ENCODE results near the gene NDUFS6.

DNA sequence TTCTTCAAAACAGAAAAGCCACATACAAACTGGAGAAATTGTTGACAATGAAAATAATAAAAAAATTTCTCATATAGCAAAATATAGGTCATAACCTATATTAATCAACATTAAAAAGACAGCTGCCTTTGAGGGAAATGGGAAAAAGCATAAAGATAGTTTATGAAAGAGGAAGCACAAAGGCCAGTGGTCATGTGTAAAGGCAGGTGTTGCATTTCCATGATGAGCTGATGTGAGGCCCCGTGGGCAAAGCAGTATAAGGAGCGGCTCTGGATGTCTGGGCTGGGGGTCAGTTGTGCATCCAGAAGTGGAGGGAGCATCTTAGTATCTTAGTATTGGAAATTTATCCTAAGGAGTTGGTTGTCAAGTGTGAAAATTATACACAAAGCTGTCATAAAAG, 18.3 kb downstream of the NDUFS6 start:
- TF ChIP-seq CTCF (conservative IDR thresholded peaks at IDR 0.05) (no peak), ZFX (IDR thresholded peaks at IDR 0.05) (no peak)
